Measurements from ENCODE around the gene EFHC1.
"Not testable (repeated sequence)": the region's sequence is repeated elsewhere in the genome, so short reads cannot be mapped to it uniquely, and the experiment has no call there.

- not testable (repeated sequence) for TF ChIP-seq CTCF (IDR thresholded peaks at IDR 0.05; ENCODE audit: low read length); EZH2 (optimal IDR thresholded peaks at IDR 0.05; ENCODE audit: low read depth, low read length)
Measured at GRCh38 chr6:52461194-52461593, 41.1 kb downstream of the EFHC1 start.
